LHCN-M2 (cell line): ENCODE results near the gene AGAP9. TPM values are rescaled to one million over a fixed set of nuclear protein-coding genes. Genes with fewer than 3 reads are reported as not detected.
"Not testable (repeated sequence)": the region's sequence is repeated elsewhere in the genome, so short reads cannot be mapped to it uniquely, and the experiment has no call there.

Experiments used
- DNase-seq: peaks from one replicate; pipeline ENCODE4 v3.0.0-alpha.2; 2012; ENCODE audit warnings: low read depth
- total RNA-seq: library from RNA; depleted of rRNA; stranded (reverse); fragments of >200 nt; gene quantifications from 2 replicates; pipeline ENCODE4 v1.2.3, GENCODE V29; 2014

AGAP9 gene
- total RNA-seq, 1 experiment from 2014 or later: 2.3 TPM

- DNase-seq: peak; percentile 6
These were observed 37.5 kb downstream of the AGAP9 start for GRCh38 chr10:47485943-47486342.

GRCh38 chr10:47484786-47485185, 38.7 kb downstream of the AGAP9 start:
- DNase-seq: not testable (repeated sequence)

DNA sequence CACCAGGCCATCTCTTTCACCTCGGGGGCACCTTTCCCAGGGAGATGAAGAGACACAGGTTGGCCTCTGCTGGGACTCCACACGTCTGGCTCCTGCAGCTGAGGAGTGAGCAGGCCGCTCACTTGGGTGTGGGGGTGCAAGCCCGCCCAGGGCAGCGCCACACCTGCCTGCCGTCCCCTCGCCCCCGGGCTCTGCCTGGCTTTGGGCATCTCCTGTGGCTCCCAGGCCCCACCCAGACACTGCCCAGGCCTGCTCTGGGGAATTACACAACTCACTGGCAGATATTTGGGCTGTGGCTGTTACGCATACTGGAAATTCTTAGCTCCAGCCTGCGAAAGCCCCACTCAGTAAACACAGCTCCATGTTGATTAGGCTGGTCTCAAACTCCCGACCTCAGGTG, 39.5 kb downstream of the AGAP9 start, which contains the start of gene ANXA8:
ANXA8 (minus strand) TSS at position 193 of the 400 bp plus-strand sequence; CDS start at position 11, 182 bp downstream.
- not testable (repeated sequence) for DNase-seq

DNA sequence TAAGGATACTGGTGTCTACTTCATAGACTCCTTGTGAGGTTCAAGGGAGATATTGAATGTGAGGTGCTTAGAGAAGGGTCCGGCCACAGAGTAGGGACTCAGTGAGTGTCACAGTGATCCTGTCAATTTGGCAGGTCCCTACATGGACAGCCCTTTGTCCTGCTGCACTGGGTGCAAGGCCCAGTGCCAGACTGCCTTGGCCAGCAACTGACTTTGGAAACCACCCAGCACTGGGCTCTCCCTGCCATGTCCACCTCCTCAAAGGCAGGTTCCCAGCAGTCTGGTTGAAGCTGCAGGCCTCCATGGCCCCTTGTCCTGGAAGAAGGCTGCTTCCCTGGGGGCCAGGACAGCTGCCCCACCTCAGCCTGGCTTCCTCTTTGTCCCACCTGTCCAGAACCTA, 41.1 kb downstream of the AGAP9 start:
- not testable (repeated sequence) for DNase-seq

- not testable (repeated sequence) for DNase-seq
These were observed 41.7 kb downstream of the AGAP9 start for GRCh38 chr10:47481768-47482181.

DNA sequence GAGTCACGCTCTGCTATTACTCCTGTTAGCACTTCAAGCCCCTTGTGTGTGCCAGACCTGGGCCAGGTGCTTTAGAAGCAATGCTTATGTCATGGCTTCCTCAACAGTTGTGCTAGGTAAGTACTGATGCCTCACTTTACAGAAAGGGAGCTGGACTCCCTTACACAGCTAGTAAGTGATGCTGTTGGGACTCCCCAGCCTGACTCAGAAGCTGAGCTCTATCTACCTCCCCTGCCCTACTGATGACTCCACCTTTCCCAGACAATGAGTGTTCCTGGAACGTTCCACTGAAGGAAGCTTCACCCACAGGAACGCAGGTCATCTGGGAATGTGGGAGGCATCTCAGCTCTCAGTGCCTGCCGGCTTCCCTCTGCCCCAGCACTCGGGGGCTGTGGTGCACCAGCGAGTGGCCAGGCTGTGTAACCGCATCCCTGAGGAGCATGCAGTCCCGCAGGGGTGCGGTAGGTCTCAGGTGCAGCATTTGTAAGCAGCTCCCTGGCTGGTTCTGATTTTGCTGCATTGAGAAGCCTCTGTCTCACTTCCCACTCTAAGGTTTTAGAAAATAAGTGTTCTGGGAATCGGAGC, 42.2 kb downstream of the AGAP9 start:
- not testable (repeated sequence) for DNase-seq

DNA sequence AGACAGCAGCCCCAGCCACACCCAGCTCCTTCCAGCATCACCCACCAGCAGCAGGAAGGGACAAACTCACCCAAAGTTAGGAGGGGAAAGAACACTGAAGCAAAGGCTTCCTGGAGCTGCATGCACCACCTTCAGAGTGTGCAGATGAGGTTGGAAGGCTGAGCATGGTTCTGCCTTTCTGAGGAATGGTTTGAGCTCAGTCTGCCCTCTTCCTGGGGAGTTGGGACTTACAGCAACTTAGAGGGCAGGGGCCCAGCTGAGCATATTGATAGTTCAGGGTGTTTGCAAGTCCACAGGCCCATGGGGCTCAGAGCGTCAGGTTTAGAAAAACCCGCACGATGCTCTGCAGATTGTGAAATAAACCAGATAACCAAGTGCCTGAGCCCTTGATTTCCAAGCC, 43.3 kb downstream of the AGAP9 start:
- DNase-seq: not testable (repeated sequence)

DNA sequence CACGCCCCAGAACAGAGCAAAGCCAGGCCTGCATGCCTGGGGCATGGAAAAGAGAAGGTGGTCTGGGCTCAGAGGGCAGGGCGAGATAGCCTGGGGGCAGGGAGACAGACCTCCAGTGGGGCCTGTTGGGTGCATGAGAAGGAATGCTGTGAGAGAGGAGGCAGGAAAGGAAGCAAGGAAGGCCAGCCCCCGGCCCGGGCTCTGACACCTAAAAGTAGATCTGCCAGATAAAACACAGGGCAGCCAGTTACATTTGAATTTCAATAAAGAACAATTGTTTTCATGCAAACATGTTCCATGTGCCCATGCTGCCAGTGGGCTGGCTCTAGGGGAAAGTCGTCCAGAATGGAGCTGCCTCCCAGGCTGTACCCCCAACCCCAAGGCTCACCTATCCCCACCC, 45.3 kb downstream of the AGAP9 start:
- not testable (repeated sequence) for DNase-seq

- DNase-seq: not testable (repeated sequence)
These were observed 46.4 kb downstream of the AGAP9 start for GRCh38 chr10:47477078-47477477.

- not testable (repeated sequence) for DNase-seq
These were observed 48.3 kb downstream of the AGAP9 start for GRCh38 chr10:47475101-47475500.

DNA sequence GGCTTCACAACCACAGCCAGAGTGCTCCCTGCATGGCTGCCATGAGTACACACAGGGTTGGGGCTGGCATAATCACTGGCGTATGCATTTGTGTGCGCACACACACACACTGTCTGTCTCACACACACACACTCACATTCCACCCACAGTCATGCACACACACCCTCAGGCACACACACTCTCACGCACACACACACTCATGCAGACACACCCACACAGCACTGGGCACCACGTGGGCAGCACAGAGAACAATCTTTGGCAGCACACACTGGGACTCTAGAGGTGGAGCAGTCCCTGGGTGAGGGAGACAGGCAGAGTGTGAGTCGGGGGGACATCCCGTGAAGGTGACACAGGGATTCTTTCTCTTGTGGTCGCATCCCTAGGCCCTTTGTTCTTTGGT, 49.9 kb downstream of the AGAP9 start:
- not testable (repeated sequence) for DNase-seq

DNA sequence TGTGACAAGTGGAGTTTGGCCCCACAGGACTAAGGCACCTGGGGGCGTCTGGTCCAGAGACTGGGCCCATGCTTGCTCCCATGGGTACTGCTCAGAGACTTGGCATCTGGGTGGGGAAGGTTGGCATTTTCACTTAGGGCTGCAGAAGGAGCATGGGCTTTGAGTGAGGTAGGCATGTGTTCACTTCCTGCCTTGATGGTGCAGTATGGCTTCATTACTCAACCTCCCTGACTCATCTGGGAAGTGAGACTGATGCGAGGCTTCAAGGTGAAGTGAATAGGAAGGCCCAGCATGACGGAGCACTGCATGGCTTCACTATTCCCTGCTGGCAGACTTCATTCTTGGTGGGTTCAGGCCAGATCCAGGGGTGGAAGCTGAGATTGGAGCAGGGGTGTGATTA, 50.8 kb downstream of the AGAP9 start:
- not testable (repeated sequence) for DNase-seq

- not testable (repeated sequence) for DNase-seq
These were observed 51.4 kb downstream of the AGAP9 start for GRCh38 chr10:47472072-47472471.

- not testable (repeated sequence) for DNase-seq
These were observed 54.5 kb downstream of the AGAP9 start for GRCh38 chr10:47468731-47469528.

DNA sequence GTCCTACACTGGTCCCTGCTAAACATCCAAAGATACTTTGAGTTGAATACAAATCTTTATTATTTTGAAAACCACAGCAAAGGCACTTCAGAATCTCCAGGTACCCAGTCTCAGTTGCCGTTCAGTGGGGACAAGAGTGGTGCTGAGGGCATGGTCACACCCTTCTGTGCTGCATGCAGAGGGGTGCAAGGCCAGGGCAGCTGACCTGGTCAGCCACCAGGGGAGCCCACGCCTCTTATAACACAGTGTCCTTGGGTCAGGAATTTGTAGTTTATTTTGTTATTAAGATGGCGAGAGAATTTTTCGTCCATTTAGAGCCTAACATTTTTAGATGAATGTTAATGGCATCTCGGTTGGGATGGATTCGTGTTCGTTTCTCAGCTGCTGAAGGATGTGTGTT, 55.5 kb downstream of the AGAP9 start:
- DNase-seq: not testable (repeated sequence)

DNA sequence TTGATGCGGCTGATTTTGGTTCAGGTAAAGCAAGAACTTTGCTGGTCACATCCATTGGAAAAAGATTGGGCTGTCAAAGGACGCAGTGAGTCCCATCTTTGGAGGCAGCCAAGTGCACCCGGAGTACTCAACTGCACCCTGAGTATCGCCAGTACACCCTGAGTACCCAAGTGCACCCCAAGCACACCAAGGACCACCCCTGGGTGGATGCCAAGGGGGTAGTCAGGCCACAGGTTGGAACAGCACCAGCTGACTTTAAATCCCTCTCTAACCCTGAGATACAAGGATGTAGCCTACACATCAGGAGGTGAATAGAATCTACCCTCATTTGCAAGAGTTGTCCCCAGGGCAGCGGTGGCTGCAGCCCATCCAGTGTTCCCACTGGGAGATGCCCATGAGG, 56.0 kb downstream of the AGAP9 start:
- DNase-seq: not testable (repeated sequence)

DNA sequence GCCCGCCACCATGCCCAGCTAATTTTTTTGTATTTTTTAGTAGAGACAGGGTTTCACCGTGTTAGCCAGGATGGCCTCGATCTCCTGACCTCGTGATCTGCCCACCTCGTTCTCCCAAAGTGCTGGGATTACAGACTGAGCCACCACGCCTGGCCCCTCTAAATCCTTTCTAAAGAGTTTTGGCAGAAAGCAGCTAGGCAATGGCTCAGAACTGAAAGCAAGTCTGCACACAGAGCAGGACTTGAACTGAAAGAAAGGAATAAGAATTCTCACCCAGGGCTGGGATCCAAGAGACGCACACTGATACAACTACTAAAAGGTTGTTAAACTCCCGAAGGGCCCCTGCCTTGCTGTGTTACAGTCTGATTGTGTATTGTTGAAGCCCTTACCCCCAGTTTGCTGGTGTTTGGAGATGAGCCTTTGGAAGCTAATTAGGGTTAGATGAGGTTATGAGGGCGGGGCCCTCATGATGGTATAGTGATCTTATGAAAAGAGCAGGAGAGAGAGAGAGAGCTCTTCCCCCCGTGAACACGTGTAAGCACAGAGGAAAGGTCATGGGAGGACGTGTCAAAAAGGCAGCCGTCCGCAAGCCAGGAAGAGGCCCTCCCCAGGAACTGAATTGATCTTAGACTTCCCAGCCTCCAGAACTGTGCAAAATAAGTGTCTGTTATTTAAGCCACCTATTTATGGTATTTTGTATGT, 58.1 kb downstream of the AGAP9 start:
- DNase-seq: not testable (repeated sequence)

- DNase-seq: not testable (repeated sequence)
These were observed 60.7 kb downstream of the AGAP9 start for GRCh38 chr10:47462577-47463358.

- peak; percentile 33 for DNase-seq
These were observed 62.2 kb downstream of the AGAP9 start for GRCh38 chr10:47461261-47461687.

DNA sequence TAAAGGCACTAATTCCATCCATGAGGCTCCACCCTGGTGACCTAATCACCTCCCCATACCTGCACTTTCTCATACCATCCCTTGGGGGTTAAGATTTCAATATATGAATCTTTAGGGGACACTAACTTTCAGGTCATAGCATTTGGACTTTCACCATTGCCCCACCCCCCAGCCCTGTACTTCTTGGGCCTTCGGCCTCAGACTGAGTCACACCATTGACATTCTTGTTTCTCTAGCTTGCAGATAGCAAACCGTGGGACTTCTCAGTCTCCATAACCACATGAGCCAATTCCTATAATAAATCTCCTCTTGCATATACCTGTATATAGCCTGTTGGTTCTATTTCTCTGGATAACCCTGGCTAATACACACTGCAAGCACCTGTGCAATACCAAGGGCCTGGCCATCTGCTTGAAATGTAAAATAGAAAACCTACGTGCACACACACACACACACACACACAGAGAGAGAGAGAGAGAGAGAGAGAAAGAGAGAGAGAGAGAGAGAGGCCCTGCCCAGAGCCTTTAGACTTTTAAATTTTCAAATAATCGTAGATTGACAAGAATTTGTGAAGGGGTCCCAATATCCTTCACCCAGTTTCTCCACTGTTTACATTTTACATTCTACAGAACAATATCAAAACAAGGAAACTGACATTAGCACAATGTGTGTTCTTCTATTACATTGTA, 64.8 kb downstream of the AGAP9 start:
- peak; percentile 36 for DNase-seq

GRCh38 chr10:47457826-47458225, 65.6 kb downstream of the AGAP9 start:
- DNase-seq: no peak
